WI38 (cell line): ENCODE measurements around the gene TYW3.
"Not testable (repeated sequence)": the region's sequence is repeated elsewhere in the genome, so short reads cannot be mapped to it uniquely, and the experiment has no call there.

ENCODE experiments used
- H3K4me3 ChIP-seq: 2 replicates; pipeline ENCODE4 v1.5.1; 2011; ENCODE audit warnings: low read depth, mild to moderate bottlenecking, control low read depth, low read length
- TF ChIP-seq, protein P1 (sequence below): IDR thresholded peaks from 2 replicates; pipeline ENCODE4 v1.5.1; 2012; ENCODE audit warnings: low read depth, mild to moderate bottlenecking, control low read depth, low read length

TYW3 gene

DNA sequence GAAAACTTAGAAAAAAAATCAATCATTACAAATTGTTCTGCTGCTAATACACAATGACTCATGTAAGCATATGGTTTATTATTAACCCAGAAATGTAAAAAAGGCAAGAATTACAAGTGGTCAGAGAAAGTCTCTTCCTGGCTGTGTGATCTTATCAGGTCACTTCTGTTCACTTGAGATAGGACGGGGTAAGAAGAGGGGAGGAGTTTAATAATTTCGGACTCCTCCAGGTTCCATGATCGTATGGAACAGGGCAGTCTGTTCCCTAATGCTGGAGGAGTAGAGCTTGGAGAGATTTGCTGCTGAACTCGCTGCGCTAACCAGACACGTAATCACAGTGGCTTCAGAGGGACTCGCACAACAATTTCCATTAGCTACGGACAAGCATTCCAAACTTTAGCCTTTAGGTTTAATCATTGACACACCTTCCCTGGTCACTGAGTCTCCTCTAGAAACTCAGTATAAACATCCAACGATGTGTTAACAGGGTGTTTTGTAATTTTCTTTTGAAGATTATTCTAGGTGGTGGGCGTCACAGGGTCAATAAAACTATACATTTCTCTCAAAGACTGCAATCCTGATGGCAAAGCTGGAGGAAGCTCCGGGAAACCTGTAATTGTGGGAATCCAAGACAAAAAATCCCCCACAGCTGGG lies 1.4 kb upstream of the TYW3 start:
- peak overlapping the region; percentile 97 for H3K4me3 ChIP-seq

DNA sequence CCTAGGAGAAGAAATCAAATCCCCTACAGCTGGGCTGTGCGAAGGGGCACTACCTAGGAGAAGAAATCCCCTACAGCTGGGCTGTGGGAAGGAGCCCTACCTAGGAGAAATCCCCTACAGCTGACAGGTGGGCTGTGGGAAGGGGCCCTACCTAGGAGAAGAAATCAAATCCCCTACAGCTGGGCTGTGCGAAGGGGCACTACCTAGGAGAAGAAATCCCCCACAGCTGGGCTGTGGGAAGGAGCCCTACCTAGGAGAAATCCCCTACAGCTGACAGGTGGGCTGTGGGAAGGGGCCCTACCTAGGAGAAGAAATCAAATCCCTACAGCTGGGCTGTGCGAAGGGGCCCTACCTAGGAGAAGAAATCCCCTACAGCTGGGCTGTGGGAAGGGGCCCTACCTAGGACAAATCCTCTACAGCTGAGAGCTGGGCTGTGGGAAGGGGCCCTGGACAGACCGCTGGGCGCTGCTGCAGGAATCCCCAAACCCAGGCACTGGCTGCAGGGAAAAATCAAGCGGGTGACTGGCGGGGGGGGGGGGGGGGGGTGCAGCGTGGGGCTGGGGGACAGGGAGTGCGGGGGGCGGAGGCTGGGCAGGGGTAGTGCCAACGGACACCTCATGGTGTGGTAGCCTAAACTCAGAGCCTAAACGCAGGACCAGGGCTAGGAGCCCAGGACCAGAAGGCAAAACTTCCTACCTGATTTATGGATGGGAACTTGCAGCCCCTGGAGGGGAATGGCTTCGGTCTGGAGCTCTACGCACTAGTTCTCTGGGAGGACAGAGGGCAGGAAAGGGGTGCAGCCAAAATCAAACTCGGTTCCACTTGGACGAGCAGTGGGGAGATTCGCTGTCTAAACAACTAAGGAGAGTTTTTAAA lies 643 bp upstream of the TYW3 start:
- H3K4me3 ChIP-seq: peak overlapping the region; percentile 97

More for the DNA sequence above, 1.4 kb upstream of the TYW3 start:
- TF ChIP-seq, protein P1, sequence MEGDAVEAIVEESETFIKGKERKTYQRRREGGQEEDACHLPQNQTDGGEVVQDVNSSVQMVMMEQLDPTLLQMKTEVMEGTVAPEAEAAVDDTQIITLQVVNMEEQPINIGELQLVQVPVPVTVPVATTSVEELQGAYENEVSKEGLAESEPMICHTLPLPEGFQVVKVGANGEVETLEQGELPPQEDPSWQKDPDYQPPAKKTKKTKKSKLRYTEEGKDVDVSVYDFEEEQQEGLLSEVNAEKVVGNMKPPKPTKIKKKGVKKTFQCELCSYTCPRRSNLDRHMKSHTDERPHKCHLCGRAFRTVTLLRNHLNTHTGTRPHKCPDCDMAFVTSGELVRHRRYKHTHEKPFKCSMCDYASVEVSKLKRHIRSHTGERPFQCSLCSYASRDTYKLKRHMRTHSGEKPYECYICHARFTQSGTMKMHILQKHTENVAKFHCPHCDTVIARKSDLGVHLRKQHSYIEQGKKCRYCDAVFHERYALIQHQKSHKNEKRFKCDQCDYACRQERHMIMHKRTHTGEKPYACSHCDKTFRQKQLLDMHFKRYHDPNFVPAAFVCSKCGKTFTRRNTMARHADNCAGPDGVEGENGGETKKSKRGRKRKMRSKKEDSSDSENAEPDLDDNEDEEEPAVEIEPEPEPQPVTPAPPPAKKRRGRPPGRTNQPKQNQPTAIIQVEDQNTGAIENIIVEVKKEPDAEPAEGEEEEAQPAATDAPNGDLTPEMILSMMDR: no peak

DNA sequence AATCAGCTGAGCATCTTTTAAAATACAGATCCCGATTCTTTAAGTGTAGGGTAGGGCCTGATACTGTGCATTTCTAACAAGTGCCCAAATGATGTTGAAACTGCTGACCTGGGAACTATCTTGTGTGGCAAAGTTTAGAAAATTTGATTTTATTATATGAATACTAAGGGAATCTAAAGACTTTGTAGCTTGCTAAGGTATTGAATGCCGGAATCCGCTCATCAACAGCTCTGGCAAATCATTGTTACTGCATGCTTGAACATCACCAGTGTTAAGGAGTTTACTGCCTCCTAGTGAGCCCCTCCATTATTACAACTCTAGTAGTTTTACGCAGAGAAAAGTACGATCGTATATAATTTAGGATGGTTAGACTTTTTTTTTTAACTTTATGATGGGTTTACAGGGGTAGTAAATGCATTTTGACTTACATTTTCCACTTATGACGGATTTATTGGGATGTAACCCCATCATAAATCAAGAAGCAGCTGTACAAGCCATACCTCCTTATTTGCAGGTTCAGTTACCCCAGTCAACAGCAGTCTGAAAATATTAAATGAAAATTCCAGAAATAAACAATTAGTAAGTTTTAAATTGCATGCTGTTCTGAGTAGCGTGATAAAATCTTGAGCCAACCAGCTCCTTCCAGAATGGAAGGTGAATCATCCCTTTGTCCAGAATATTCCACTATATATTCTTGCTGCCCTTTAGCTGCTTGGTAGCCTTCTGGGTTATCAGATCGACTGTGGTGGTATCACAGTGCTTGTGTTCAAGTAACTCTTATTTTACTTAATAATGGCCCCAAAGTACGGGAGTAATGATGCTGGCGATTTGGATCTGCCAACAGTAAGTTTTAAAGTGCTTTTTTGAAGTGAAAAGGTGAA lies 892 bp downstream of the TYW3 start:
- peak overlapping the region; percentile 97 for H3K4me3 ChIP-seq
- TF ChIP-seq, protein P1: peak; percentile 59

DNA sequence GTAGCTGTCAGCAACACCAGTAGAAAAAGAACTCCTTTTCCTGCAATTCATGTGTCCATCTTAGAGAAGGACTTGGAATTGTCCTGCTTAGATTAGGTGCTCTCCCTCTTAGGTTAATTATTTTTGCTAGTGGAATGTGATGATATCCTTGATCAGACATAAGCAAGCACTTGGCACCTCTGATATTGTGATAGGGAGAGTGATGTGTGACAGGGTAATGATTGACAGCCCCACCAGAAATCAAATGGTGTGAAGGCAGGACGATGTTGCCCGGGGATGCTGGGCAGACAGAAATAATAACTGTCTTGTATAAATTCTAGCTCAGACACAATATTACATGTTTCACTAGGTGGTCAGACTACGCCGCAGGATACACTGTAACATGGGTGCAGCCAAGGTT lies 4.4 kb downstream of the TYW3 start:
- H3K4me3 ChIP-seq: no peak overlapping the region
- TF ChIP-seq, protein P1: no peak

DNA sequence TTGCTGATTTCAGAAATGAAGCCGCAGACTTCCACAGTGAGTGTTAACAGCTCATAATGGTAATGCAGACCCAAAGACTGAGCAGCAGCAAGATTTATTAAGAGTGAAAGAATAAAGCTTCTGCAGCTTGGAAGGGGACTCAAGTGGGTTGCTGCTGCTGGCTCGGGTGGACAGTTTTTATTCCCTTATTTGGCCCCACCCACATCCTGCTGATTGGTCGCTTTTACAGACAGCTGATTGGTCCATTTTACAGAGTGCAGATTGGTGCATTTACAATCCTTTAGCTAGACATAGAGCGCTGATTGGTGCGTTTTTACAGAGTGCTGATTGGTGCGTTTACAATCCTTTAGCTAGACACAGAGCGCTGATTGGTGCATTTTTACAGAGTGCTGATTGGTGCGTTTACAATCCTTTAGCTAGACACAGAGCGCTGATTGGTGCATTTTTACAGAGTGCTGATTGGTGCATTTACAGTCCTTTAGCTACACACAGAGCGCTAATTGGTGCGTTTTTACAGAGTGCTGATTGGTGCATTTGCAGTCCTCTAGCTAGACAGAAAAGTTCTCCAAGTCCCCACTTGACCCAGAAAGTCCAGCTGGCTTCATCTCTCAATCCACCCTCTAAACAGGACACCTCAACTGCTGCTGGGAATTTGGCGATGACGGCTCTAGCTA lies 7.5 kb downstream of the TYW3 start:
- not testable (repeated sequence) for H3K4me3 ChIP-seq

DNA sequence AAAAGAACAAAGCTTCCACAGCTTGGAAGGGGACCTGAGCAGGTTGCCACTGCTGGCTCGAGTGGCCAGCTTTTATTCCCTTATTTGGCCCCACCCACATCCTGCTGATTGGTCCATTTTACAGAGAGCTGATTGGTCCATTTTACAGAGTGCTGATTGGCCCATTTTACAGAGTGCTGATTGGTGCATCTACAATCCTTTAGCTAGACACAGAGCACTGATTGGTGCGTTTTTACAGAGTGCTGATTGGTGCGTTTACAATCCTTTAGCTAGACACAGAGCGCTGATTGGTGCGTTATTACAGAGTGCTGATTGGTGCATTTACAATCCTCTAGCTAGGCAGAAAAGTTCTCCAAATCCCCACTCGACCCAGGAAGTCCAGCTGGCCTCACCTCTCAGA lies 12.3 kb downstream of the TYW3 start:
- H3K4me3 ChIP-seq: not testable (repeated sequence)

DNA sequence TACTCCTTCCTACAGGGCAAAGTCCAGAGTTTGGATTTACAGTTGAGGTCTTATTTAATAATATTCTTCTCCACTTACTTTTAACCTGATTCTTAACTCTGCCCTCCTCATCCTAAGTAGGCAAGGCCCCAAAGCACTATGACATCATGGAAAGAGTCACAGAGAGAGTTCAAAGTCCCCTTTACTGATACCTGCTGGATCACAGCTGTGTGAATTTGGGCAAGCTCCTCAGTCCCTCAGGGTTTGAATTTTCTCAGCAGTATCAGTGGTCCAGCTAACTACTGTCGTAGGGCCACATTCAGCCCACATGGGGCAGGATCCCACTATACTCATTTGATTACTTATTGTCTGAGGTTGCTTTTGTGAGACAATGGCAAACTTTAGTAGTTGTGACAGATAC lies 16.0 kb downstream of the TYW3 start:
- TF ChIP-seq, protein P1: no peak
- H3K4me3 ChIP-seq: no peak overlapping the region

DNA sequence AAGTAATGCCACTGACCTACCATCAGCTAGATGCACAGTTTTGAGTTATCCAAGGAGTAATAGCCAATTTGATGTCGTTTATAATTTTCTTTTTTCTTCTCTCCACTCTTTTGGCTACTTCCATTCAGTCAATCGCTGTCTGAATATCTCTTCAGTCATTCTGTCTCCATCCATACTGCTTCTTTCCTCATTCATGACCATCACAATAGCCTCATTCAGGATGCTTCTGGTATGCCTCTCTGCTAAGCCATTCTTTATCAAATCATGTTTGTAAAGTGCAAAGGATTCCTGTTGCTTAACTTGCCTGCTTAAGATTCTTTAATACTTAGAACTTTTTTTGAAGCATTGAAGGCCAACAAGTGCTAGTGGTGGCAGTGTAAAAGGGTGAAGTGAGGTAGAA lies 20.2 kb downstream of the TYW3 start:
- TF ChIP-seq, protein P1: no peak
- H3K4me3 ChIP-seq: no peak overlapping the region
